Stimulated activated naive CD4-positive, alpha-beta T cell treated with Interleukin-2 at 50 U/mL for 16 hours (primary cell): ENCODE results near the gene PDIA5.
"Not testable (repeated sequence)": the region's sequence is repeated elsewhere in the genome, so short reads cannot be mapped to it uniquely, and the experiment has no call there.

Experiments used
- DNase-seq: peaks from one replicate; lab custom pipeline; 2025; lab: John Stamatoyannopoulos, UW

Gene PDIA5

DNA sequence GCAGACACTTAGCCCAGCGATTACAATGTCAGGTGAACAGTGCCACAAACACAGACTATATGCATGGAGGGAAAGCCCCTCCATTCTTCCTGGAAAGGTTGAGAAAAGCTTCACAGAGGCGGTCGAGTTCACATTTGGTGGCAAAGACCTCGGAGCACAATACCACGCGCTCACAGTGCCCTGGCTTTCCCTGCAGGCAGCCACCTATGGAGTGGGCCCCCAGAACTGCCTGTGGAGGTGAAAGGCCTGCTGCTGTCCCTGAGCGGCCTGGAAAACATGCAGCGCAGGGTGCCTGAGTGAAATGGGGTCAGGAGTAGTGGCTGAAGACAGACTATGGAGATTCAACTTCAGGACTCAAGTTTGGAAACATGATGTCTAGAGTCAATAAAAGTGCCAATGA lies 26.9 kb downstream of the PDIA5 start:
- DNase-seq = no peak

GRCh38 chr3:123094516-123095313 lies 27.9 kb downstream of the PDIA5 start:
- no peak for DNase-seq

- DNase-seq = no peak
These were observed 29.3 kb downstream of the PDIA5 start for GRCh38 chr3:123096126-123096525.

DNA sequence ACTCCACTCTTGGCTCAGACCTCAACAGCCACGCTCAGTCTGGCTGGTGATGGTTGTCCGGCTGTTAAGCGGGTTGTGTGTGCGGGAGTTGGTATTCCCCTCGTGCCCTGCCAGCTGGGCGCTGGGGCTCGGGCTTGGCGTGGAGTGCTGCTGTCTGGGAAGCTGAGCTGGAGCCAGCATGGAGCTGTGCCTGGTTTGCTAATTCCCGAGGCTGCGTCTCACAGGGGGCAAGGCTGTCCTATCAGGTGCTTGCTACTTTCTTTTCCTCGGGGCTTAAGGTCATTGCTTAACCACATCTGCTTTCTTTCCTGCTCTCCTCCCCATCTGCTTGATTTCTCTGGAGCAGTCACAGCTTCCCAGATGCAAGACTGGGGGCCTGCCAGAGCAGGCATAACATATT lies 29.9 kb downstream of the PDIA5 start:
- DNase-seq = no peak

DNA sequence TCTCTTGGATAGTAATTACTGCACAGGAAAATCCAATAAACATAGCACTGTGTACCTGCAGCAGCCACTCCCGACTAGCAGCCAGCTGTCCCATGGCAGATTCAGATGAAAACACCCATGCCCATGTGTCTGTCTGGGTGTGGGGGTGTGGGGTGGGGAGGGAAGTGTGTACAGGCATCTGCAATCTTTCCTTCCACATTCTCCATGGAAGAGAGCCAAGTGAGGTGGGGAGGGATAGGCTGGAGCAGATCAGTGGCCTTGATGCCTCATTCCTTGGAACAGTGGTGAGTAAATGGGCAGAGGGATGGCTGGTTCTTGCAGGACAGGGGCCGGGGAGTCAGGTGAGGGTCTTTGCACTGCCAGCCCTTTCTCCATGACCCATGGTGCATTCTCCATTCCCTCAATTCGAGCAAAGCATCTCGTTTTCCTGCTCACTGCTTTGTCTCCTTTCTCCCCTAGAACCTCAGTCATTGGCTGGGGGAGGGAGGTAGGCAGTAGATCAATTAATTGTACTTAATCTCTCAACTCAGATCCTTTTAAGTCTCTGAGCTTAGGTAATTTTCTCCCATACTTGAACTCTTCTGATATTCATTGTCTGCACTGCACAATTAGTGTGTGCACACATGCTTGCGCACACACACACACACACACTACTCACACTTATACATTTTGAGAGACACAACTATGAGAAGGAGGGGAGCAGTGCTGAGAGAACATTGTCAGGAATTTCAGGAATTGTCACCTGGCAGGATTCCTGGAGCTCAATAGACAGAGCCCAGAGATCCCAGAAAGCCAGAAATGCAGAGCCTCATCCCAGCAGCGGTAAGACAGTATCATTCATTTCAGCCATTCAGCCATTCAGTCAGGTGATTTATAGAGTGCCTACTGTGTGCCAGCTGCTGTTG lies 31.9 kb downstream of the PDIA5 start:
- DNase-seq = no peak

GRCh38 chr3:123099331-123100192 lies 32.7 kb downstream of the PDIA5 start:
- no peak for DNase-seq

GRCh38 chr3:123100193-123100776 lies 33.5 kb downstream of the PDIA5 start:
- DNase-seq = no peak

DNA sequence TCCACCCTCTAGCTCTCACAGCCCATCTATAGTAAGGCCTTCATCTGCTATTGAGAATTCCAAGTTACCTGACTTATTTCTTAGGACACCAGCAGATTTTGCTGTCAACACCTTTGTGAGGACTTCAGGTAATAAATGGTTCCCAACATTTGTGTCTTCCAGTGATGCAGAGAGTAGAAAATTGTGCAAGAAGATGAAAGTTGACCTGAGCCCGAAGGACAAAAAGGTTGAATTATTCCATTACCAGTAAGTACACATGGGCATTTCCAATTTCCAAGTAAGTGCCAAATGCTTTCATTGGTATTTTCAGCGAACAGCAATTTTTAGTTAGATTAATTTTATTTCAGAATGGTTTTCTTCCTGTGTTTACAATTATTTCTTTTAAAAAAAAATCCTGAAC lies 35.4 kb downstream of the PDIA5 start:
- DNase-seq = no peak

- no peak for DNase-seq
These were observed 36.0 kb downstream of the PDIA5 start for GRCh38 chr3:123102826-123103225.

GRCh38 chr3:123104550-123104949 lies 37.7 kb downstream of the PDIA5 start:
- DNase-seq = no peak

DNA sequence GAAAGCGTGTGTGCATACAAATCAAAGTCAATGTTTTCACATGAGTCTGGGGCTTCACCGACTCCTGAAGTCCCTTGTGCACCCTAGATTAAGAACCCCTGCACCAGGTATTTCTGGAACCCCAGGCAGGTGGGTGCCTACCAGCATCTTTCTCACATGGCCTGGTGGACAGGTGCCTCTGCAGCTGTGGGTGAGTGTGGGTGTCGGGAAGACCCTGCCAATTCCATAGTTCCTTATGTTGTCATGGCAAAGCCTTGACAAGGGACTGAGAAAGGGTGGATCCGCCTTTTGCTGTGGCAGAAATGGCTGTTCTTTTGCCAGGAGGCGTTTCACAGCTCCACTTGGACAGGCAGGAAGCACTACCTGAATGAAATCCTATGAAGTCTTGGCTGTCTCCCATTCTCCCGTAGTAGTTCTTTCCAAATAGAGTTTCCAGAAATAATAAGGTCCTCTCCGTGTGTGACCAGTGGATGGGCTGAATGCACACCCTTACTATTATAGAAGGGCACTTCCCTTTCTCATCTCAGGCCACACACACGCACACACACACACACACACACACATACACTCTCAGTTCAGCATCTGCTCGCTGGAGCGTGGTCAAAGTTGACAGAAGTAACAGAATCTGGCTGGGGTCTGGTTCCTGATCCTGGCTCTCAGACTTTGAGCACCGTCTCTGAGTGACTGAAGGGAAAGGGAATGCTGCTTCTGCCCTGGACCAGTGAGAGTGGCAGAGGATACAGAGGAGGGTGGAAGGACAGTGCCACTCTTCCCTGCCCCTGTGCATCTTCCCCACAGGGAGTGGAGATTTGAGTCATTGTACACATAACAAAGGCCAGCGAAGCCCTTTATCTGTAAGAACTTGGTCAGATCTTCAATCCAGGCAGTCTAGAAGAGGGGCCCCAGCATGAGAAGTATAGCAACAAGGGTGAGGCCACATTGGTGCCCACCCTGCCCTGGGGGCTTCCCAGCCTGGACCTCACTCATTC lies 38.7 kb downstream of the PDIA5 start:
- DNase-seq = no peak

GRCh38 chr3:123110282-123110975 lies 43.6 kb downstream of the PDIA5 start:
- DNase-seq = no peak

DNA sequence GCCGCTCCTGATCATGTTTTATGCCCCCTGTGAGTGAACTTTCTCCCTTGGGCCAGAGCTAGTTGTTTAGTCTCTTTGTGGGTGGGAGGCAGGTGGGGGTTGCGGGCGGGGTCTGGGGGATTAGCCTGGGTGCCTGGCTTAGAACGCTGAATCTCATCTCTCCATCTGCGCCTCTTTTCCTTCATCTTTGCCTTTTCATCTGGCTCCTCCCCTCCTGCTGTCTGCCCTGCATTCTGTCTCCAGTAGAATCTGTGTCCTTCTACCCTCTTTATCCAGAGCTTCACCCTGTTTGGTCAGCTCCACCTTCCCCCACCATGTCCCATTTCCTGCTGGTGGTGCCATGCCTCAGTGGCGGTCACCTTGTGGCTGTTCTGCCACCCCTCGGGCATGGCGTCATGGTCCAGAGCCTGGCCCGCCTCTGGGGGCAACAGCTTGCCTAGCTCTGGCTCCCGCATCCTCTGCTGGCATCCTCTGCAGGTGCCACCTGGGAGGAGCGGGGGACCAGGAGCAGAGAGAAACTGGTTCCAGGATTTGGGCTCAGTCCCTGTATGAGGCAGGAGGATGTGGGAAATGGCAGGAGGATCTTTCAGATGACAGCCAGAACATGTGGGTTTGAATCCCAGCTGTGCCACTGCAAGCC lies 44.3 kb downstream of the PDIA5 start:
- DNase-seq = no peak

- no peak for DNase-seq
These were observed 44.8 kb downstream of the PDIA5 start for GRCh38 chr3:123111640-123112039.

DNA sequence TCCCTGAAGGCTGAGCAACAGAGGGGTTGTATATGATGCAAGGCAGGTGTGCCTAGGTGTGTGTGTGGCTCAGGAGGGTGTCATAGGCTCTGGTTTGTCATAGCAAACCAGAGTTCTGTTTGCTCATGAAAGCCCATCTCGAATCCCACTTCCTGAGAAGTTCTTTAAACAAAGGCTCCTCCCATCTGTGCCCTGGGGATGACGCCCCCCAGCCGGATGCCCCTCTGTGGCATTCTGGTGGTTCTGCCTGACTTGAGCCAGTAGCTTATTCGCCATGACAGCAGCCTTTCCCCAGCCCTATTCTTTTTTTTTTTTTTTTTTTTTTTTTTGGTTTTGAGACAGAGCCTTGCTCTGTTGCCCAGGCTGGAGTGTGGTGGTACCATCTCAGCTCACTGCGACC lies 45.4 kb downstream of the PDIA5 start:
- DNase-seq = no peak

- DNase-seq = not testable (repeated sequence)
These were observed 45.8 kb downstream of the PDIA5 start for GRCh38 chr3:123112656-123113055.

DNA sequence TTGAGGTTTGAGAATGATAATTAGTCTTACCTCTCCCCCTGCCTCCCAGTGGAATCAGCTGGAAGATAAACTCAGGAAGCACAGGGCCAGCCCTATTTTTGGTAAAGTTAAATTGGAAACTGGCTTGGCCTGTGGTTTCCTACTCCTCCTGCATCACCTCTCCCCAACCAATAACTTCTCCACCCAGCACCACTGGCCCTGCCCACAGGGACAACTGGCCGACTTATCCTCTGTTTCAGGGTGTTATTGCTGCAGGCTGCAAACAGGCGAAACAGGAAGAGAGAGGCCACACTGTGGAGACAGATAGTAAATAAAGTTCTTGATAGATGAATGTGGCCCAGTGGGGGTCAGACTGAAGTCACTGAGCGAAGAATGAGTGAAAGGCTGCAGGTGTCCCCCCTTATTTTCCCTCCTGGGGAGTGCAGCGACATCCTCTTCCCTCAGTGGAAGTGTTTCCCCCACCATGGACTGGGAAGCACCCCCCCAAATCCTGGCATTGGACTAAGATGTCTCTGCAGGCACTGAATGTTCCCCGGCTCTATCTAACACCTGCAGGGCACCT lies 47.1 kb downstream of the PDIA5 start:
- no peak for DNase-seq

DNA sequence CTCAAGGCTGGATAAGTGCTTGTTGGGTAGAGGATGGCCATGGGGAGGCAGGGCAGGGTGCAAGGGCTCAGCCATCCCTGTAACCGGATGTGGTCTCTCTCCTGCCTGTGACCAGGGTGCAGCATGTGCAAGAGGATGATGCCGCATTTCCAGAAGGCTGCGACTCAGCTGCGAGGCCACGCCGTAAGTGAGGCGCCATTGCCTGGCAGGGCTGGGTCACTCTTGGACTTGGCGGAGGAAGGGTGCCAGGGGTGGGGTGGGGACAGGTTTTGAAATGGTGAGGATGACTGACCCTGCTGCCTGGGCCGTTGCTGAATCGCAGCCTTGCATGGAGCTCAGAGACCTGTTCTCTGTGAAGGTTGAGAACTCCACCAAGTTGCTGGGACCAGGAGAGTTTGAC lies 49.3 kb downstream of the PDIA5 start:
- DNase-seq = no peak

DNA sequence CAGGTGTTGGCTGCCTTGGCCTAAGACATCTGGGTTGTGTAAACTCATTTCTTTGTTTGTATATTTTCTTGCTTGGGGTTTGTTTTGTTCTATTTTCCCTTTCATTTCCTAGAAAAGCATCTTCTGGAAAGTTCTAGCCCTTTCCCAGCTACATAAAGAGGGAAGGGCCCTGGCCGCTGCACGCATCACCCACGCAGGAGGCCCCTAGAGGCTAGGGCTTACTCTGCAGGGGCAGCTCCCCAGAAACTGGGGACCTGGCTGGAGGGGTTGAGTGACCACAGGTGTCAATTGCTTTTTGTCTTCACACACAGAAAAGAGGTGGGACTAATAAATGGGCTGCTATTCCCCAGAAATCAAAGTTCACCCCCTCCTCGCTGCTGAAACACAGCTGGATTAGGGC lies 52.6 kb downstream of the PDIA5 start:
- DNase-seq = no peak
